GM18505 (cell line): ENCODE results near the gene IFI44L.
A peak's percentile ranks its signal among the peaks of the same experiment; 100 is the strongest.

Experiments used
- ATAC-seq: cut with Tn5 transposase; IDR thresholded peaks from one replicate; pipeline ENCODE4 v1.9.1; 2021; ENCODE audit not compliant: unreplicated experiment
- POLR2A ChIP-seq: IDR thresholded peaks from 4 replicates; pipeline ENCODE4 v1.6.1; 2011; ENCODE audit warnings: borderline replicate concordance; ENCODE audit not compliant: insufficient read depth, insufficient read length; ENCODE audit errors: extremely low read depth

The IFI44L gene

GRCh38 chr1:78619803-78620579, at the start of gene IFI44L:
Gene IFI44L (plus strand): TSS chr1:78620448. CDS start chr1:78627916, 7,468 bp downstream.
- ATAC-seq = peak; percentile 38

GRCh38 chr1:78570539-78570938, 49.7 kb upstream of the IFI44L start:
- ATAC-seq = no peak
- no peak for TF ChIP-seq POLR2A

More at GRCh38 chr1:78619803-78620579, at the start of gene IFI44L:
- TF ChIP-seq POLR2A = peak; percentile 58

GRCh38 chr1:78577257-78578100, 42.8 kb upstream of the IFI44L start:
- no peak for TF ChIP-seq POLR2A
- no peak for ATAC-seq

GRCh38 chr1:78586572-78586971, 33.7 kb upstream of the IFI44L start:
- no peak for TF ChIP-seq POLR2A
- ATAC-seq = no peak

- no peak for ATAC-seq
- TF ChIP-seq POLR2A = no peak
Observed at GRCh38 chr1:78587211-78587610, 33.0 kb upstream of the IFI44L start.

DNA sequence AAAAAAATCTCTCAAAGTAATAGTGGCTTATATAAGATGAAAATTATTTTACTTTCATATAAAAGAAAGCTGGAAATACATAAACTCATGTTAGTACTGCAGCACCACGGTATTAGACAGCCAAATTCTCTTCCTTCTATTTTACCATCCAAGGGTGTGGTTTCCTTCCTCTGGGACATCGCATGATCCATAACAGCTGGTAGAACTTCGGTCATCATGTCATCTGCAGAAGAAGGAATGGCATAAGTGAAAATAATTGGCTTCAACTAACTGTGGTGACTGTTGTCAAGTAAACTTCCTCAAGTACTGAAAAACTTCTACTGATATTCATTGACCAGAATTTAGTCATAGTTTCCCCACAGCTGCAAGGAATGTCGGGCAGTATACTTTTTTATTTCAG, 28.3 kb upstream of the IFI44L start:
- ATAC-seq = no peak
- TF ChIP-seq POLR2A = no peak

- TF ChIP-seq POLR2A = no peak
- no peak for ATAC-seq
Observed at GRCh38 chr1:78599294-78599693, 21.0 kb upstream of the IFI44L start.

DNA sequence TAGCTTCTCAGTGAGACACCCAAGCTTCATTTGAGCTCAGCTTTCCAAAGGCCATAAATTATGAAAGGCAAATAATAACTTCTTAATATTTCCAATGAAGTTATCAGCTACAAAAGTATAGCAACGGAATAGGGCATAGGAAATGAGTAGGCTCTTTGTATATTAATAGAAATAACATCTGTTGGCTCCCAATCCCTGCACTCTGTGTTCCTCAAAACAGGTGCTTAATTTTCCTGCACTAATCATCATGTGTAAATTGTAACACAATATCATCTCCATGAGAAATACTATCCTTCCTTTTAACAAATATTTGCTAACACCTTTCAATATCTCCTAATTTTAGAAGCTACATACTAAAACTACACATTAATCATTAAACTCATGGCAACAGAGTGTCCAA, 19.2 kb upstream of the IFI44L start:
- TF ChIP-seq POLR2A = no peak
- no peak for ATAC-seq

DNA sequence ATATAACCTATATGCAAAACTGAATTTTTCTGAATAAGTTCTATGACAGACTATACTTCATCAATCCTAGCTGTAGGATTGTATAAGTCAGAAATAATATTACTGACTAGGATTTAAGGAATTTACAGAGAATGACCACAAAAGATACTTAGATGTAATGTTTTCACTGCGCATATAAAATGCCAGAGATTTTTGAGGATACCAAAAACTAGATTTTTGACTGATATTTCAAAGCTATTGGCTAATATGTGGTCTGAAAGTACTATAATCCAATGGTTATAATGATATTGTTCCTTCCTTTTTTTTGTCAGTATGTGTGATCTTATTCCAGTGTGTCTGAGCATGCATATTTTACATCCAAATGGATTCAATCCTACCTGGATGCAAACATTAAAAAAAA, 17.0 kb upstream of the IFI44L start:
- no peak for TF ChIP-seq POLR2A
- no peak for ATAC-seq

- ATAC-seq = no peak
Observed at GRCh38 chr1:78604643-78605042, 15.6 kb upstream of the IFI44L start.

GRCh38 chr1:78606274-78606673, 14.0 kb upstream of the IFI44L start:
- no peak for TF ChIP-seq POLR2A
- ATAC-seq = no peak

More at GRCh38 chr1:78604643-78605042, 15.6 kb upstream of the IFI44L start:
- no peak for TF ChIP-seq POLR2A

DNA sequence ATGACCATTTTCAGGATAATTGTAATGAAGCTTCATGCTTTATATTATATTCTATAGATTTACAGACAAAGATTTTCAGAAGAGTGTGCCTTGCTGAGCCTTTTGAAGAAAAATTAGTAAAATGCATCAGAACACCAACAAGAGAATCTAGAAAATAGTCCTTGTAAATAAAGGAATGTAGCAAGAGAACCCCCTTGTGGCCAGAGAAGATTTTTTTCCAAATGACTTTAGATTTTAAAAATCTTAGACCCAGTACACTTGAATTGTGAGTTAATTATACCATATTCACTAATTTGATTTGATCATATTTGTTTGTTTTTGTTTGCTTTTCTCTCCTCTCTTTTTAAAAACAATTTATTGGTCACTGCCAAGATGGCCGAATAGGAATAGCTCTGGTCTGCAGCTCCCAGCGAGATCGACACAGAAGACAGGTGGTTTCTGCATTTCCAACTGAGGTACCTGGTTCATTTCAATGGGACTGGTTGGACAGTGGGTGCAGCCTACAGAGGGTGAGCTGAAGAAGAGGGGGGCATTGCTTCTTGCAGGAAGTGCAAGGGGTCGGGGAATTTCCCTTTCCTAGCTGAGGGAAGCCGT, 12.8 kb upstream of the IFI44L start:
- TF ChIP-seq POLR2A = no peak
- ATAC-seq = no peak

DNA sequence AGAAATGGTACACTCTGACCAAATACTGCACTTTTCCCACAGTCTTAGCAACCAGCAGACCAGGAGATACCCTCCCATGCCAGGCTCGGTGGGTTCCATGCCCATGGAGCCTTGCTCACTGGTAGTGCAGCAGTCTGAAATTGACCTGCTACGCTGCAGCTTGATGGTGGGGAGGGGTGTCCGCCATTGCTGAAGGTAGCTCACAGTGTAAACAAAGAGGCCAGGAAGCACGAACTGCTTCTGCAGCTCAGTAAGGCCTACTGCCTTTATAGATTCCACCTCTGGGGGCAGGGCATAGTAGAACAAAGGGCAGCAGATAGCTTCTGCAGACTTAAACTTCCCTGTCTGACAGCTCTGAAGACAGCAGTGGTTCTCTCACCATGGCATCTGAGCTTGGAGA, 12.3 kb upstream of the IFI44L start:
- no peak for TF ChIP-seq POLR2A
- no peak for ATAC-seq

GRCh38 chr1:78617615-78618026, 2.6 kb upstream of the IFI44L start:
- ATAC-seq = peak; percentile 43
- TF ChIP-seq POLR2A = no peak

DNA sequence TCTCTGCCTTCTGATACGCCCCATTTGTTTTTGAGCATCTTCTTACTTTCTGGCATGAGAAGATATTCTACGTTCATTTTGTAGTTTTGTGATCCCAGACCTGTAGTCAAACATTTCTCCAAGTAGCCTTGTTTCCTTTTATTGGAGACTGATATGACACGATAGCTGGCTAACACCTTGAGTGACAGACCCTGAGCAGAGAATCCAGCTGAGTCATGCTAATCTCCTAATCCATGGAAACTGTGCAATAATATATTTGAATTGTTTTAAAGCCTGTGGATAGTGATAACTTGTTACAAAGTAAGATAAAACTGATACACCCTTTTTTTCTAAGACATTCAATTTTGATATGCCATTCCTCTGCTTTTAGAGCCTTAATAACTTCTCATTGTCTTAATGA, 1.2 kb upstream of the IFI44L start:
- no peak for TF ChIP-seq POLR2A
- ATAC-seq = no peak
